Bronchial epithelial cell (primary cell): ENCODE measurements around the gene PLEKHM3. TPM values are rescaled to one million over a fixed set of nuclear protein-coding genes. Genes with fewer than 3 reads are reported as not detected.

Source experiments
- DNase-seq: peaks from one replicate; pipeline ENCODE4 v3.0.0-alpha.2; 2010; ENCODE audit warnings: low read depth
- FAIRE-seq: peaks from 2 replicates; lab custom pipeline; 2011; peaks lifted over from hg19 to GRCh38; lab: Jason Lieb, UNC
- H3K27me3 ChIP-seq: 2 replicates; pipeline ENCODE4 v1.5.1; 2011; ENCODE audit warnings: low read length; ENCODE audit not compliant: control insufficient read depth, insufficient read depth
- H3K36me3 ChIP-seq: 2 replicates; pipeline ENCODE4 v1.5.1; 2011; ENCODE audit warnings: low read length; ENCODE audit not compliant: control insufficient read depth, insufficient read depth
- H3K4me3 ChIP-seq: 2 replicates; pipeline ENCODE4 v1.5.1; 2011; ENCODE audit warnings: mild to moderate bottlenecking, low read depth, low read length, control low read depth
- total RNA-seq: library from RNA; depleted of rRNA; stranded (reverse); fragments of >200 nt; gene quantifications from 2 replicates; pipeline ENCODE4 v1.2.1, GENCODE V29; 2014
- TF ChIP-seq, protein P1 (sequence below): IDR thresholded peaks from 2 replicates; pipeline ENCODE4 v1.5.1; 2011; ENCODE audit warnings: mild to moderate bottlenecking, moderate library complexity, low read length, control low read depth, inconsistent platforms; ENCODE audit not compliant: insufficient read depth, severe bottlenecking

Gene PLEKHM3
- total RNA-seq, 1 donor from 2014 or later, result 9.5 TPM

DNA sequence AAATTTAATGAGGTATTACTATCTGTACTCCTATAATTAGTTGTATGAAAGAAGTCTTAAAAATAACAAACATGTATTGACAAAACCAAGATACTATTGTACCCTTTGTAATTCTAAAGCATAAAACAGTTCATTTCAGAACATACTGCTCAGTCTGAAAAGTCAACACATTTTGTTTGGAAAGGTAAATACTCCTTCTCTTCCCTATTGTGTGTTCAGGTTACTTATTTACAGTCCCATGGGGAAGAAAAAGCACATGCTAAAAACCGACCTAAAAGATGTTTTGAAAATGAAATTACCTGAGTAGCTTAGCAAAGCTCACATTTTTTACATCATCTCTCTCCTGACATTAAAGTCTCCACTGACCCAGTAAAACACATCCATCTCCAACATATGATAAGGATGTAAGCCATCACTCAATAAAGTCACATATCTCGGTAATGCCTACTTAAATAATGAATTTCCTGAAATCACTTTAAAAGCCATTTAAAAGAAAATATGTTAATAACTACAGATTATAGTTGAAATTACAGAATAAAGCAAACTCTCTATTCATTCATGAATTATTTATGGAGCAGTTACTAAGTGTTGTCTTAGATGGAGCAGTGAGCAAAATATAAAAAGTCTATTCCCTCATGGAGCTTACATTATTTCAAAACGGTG is 180.0 kb downstream of the PLEKHM3 start:
- TF ChIP-seq, protein P1, sequence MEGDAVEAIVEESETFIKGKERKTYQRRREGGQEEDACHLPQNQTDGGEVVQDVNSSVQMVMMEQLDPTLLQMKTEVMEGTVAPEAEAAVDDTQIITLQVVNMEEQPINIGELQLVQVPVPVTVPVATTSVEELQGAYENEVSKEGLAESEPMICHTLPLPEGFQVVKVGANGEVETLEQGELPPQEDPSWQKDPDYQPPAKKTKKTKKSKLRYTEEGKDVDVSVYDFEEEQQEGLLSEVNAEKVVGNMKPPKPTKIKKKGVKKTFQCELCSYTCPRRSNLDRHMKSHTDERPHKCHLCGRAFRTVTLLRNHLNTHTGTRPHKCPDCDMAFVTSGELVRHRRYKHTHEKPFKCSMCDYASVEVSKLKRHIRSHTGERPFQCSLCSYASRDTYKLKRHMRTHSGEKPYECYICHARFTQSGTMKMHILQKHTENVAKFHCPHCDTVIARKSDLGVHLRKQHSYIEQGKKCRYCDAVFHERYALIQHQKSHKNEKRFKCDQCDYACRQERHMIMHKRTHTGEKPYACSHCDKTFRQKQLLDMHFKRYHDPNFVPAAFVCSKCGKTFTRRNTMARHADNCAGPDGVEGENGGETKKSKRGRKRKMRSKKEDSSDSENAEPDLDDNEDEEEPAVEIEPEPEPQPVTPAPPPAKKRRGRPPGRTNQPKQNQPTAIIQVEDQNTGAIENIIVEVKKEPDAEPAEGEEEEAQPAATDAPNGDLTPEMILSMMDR, result no peak
- no peak for DNase-seq
- Histone ChIP-seq H3K27me3 (no peaks in the 10 kb centered on the region), H3K36me3 (no peaks in the 10 kb centered on the region), H3K4me3 (no peak overlapping the region)
- no peak for FAIRE-seq

DNA sequence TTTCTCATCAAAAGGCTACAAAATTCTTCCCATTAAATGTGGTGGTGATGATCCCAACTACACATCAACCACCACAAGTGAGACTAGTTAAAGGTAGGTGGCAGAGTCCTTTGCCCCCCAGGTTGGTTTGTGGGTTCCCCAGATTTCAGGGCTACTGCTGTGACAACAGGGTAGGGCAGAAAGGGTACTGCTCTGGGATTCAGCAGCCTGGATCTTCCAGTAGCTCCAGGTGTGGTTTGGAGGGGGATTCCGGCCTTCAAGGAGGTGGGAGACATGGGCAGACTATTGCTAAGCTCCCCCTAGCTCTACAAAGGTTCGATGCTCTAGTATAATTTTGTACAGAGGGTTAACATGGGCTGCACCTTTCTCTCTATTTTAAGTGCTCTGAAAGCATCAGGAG is 180.7 kb downstream of the PLEKHM3 start:
- no peak for FAIRE-seq
- H3K4me3 ChIP-seq, result no peak overlapping the region
- H3K36me3 ChIP-seq, result no peaks in the 10 kb centered on the region
- no peaks in the 10 kb centered on the region for H3K27me3 ChIP-seq
- DNase-seq, result no peak
- TF ChIP-seq, protein P1, result no peak

GRCh38 chr2:207840101-207840500 is 185.2 kb downstream of the PLEKHM3 start:
- TF ChIP-seq, protein P1, result no peak
- Histone ChIP-seq H3K27me3 (no peaks in the 10 kb centered on the region), H3K36me3 (no peaks in the 10 kb centered on the region), H3K4me3 (no peak overlapping the region)
- DNase-seq, result no peak
- FAIRE-seq, result no peak

DNA sequence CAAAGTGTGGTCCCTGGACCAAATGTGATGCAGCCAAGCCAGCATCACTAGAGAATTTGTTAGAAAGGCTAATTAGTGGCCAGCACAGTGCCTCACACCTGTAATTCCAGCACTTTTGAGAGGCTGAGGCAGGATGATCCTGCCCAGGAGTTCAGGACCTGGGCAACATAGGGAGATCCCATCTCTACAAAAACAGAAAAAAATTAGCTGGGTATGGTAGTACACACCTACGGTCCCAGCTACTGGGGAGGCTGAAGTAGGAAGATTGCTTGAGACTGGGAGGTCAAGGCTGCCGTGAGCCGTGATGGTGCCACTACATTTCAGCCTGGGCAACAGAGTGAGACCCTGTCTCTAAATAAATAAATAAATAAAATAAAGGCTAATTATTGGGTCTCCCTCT is 185.8 kb downstream of the PLEKHM3 start:
- DNase-seq (no peak), FAIRE-seq (no peak)
- Histone ChIP-seq H3K36me3 (no peaks in the 10 kb centered on the region), H3K4me3 (no peak overlapping the region), H3K27me3 (no peaks in the 10 kb centered on the region)
- TF ChIP-seq, protein P1, result no peak

DNA sequence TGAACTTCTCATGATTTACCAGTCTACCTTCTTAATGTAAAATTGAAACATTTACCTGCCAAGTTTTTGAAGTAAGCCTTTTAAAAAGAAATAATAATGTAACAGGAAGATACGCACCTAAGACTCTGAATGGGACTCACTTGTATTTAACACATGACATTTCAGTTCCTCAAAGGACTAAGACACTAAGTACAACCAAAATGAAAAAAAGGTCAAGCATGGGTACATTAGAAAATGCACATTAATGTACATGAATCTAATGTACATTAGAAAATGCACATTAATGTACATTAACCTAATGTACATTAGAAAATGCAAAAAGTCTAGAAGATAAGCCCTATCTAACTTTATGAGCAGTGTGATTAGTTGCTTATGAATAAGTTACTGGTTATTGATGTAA is 186.3 kb downstream of the PLEKHM3 start:
- FAIRE-seq, result no peak
- TF ChIP-seq, protein P1, result no peak
- Histone ChIP-seq H3K4me3 (no peak overlapping the region), H3K27me3 (no peaks in the 10 kb centered on the region), H3K36me3 (no peaks in the 10 kb centered on the region)
- no peak for DNase-seq
